ENCODE data around the gene CFAP20.
A peak's percentile ranks its signal among the peaks of the same experiment; 100 is the strongest.

Gene CFAP20

DNA sequence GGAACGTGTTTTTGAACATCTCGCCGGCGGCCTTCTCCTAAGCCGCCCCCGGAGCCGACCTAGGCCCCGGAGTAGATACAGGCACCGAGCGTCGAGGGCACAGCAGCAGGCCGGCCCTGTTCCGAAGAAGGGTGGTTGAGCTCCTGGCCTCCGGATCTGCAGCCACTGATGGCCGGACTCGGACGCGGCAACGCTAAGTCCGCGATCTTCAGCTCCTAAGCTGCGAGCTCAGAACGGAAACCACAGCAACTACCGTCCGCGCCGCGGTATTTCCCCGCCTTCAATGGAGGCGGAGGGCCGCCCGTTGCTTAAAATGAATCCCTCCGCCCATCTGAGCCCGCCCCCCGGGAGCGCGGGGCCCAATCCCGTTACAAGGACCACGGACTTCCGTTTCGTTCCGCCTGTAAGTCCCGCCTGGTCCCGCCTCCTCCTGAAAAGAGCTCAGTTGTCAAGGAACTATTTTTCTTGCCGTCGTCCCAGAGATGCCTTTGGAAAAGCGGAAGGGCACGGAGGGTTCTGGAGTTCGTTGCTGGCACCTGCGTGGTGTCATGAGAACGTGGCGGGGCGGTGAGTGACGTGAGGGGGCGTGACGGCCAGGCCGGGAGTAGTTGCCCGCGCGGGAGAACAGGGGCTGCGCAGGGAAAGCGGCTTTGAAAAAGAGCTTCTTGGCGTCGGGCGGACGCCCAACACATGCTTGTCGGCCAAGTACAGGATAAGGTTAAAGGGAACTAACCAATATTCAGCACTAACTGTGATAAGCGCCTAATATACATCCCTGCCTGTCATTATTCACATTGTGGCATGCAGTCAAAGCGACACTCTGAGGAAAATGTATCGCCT, at the start of gene CFAP20:
TSS of gene CFAP20 (minus strand) at position 285 of the 840 bp plus-strand sequence. CDS start at position 19, 266 bp downstream.
- peak; percentile 100 for DNase-seq

GRCh38 chr16:58177353-58177710, 48.2 kb upstream of the CFAP20 start:
- DNase-seq = no peak

- no peak for DNase-seq
Observed at GRCh38 chr16:58176608-58177352, 47.6 kb upstream of the CFAP20 start.

DNA sequence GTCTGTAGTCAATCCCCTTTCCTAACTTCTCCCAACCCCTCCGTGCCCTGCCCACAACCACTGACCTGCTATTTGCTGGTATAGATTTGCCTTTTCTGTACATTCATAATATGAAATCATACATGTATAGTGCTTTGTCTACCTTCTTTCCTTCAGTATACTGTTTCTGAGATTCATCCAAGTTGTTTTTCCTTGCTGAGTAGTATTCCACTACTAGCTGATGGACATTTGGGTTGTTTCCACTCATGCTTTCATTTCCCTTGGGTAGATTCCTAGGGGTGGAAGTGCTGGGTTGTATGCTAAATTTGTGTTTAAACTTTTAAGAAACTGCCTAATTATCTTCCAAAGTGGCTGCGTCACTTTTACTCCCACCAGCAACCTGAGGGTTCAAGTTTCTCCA, 41.0 kb upstream of the CFAP20 start:
- no peak for DNase-seq

DNA sequence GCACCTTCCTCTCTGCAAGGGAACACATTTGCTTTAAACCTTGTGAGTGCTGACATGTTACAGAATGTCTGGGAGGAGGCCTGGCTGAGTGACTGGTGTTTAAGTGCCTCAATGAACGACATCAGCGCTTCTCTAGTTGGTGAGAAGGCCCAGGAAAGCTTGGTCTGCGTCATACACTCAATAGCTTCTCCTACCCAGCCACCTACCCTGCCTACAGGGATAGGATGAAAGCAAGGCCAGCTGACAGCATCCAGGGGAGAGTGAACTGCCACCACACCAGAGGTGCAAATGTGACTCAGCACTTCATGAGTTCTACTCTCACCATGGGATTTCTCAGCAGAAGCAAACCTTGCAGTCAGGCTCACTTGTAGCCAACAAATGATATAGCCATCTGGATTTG, 31.7 kb upstream of the CFAP20 start:
- DNase-seq = no peak

GRCh38 chr16:58158725-58159124, 29.5 kb upstream of the CFAP20 start:
- no peak for DNase-seq

- DNase-seq = no peak
Observed at GRCh38 chr16:58157951-58158540, 28.9 kb upstream of the CFAP20 start.

- no peak for DNase-seq
Observed at GRCh38 chr16:58157239-58157638, 28.1 kb upstream of the CFAP20 start.

DNA sequence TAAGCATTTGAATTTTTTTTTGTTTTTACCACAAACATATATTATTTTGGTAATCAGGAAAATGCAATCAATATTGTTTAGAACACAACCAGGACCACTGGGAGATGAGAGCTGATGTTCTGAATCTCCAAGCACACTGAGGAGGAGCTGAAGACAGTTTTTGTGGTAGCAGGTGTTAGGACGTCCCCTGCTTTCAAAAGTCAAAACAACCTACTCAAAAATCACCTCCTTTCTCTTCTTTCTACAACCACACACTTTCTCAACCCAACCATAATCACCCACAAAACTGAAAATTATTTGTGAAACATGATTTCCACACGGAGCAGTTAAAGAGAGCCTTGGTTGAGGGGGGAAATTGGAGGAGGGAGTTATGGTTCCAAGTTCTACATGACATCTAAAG, 26.7 kb upstream of the CFAP20 start:
- no peak for DNase-seq

GRCh38 chr16:58154345-58154744, 25.2 kb upstream of the CFAP20 start:
- DNase-seq = no peak

GRCh38 chr16:58152246-58152868, 23.2 kb upstream of the CFAP20 start:
- DNase-seq = no peak

GRCh38 chr16:58148526-58148925, 19.3 kb upstream of the CFAP20 start:
- no peak for DNase-seq

DNA sequence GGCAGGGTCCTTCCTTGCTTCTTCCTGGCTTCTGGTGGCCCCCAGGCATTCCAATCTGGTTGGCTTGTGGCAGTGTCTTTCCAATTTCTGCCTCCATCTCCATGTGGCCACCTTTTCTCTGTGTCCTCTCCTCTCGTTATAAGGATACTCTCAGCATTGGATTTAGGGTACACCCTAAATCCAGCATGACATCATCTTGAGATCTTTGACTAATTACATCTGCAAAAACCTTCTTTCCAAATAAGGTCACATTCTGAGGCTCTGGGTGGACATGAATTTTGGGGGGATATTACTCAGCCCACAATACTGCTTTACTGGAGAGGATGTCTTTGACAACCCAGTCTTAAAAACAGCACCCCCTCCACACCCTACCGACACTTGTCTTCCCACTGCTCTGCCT, 18.9 kb upstream of the CFAP20 start:
- DNase-seq = peak; percentile 51

DNA sequence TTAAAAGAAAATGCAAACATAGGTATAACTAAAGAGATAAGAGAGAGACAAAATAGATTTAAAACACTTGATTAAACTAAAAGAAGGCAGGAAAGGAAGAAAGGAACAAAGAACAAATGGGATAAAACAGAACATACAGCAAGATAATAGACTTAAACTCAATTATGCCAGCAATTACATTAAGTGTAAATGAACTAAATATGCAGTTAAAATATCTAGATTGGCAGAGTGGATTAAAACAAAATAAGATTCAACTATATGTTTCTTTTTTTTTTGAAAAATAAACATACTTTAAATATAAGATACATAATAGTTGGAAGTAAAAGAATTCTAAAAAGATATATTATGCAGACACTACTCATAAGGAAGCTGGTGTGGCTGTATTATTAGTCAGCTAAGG, 9.7 kb upstream of the CFAP20 start:
- DNase-seq = no peak

- no peak for DNase-seq
Observed at GRCh38 chr16:58137581-58137980, 8.4 kb upstream of the CFAP20 start.

DNA sequence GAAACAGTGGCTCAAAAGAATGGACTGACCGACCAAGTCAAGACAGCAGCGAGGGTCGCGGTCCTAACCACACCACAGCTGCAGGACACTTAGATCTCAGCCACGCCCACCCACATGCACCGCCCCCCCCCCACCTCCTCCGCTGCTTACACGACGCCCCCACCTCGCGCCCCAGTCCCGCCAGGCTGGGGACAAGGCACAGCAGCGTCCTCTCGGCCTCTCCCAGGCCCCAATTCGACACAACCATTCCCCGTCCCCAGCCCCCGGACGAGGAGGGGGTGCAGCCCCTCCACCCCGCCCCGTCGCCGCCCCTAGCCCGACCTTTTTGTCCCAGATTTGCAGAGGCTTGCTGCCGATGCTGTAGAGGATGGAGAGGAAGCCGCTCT, 477 bp downstream of the CFAP20 start:
- DNase-seq = no peak

DNA sequence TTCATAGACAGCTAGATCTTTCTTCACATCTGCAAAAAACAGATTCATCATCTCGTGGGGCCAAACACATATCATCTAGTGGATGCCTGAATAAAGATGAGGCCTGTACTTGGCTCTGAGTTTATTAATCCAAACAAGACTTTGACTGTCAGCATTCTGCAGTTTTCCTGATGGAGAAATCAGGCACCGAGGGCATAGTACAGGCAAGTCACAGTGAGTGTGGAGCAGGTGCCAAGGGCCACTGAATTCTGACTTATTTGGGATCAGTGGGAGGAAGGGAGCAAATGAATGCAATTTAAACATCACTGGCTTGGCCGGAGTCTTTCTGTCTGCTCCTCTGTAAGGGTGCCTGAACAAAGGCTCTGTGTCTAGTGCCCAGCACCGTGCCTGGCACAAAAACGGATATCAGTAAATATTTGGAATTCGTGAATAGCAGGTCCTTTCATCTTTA, 975 bp downstream of the CFAP20 start:
- DNase-seq = no peak

DNA sequence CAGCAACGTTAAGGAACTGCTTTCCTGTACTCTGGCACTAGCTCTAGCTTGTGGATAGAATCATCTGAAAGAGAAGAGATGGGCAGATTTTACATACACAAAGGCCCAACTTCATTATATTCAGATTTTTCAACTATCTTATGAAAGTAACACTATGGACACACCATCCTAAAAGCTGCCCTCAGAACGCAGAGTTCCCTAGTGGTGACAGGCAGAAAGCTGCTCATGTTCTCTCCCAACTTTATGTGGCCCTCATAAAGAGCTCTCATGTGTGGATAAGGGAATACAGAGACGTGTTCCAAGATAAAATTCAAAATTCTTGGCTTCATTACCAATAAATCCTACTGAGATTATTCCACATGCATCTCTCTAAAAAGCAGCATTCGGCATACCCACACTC, 1.5 kb downstream of the CFAP20 start:
- DNase-seq = no peak

DNA sequence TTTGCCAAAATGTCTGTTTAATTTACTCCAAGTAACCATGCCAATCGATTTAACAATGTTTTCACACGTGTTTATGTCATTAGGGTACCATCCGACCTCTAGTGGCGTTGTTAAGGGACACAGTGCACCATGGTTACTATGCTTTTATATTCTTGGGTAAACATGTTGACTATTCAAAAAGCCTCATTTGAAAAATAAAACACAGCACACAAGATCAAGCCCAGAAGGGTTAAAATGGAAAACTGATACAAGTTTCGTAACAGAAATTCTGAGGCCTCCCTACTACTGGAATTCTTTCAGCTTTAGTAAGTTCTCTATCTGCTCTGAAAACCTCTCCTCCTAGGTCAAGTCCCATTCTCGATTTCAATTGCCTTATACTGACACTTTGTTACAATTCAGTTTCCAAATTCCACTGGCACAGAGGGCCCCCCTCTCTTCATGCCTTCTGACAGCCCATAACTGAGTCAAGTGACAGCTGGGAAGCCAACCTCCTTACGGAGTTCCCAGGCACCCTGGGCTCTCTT, 2.1 kb downstream of the CFAP20 start:
- DNase-seq = peak; percentile 25

- no peak for DNase-seq
Observed at GRCh38 chr16:58126451-58126961, 2.7 kb downstream of the CFAP20 start.

DNA sequence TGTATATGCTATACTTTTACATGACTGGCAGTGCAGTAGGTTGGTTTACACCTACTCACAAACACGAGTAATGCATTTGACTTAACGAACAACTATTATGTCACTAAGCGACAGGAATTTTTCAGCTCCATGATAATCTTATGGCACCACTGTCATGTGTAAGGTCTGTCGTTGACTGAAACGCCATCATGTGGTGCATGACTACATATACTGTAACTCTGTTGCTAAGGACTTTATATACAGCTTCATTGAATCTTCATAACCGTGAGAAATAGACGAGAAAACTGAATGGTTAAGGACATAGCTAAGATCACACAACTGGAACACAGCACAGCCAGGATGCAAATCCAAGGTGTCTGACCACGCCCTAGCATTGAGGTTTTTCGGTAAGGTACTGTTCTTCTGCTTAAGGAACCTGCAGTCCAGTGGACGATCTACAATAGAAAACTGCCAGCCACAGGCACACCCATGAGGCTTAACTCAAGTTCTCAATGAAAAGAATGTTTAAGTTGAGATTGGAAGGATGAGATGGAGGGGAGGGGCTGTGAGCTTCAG, 3.3 kb downstream of the CFAP20 start:
- no peak for DNase-seq

- DNase-seq = no peak
Observed at GRCh38 chr16:58125041-58125440, 4.1 kb downstream of the CFAP20 start.

DNA sequence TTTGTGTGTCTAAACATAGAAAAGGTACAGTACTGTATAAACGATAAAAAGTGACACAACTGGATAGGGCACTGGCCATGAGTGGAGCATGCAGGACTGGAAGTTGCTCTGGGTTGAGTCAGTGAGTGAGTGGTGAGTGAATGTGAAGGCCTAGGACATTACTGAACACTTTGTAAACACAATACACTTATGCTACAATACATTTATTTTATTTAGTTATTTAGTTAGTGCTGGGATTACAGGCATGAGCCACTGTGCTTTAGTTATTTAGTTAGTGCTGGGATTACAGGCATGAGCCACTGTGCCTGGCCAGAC, 4.6 kb downstream of the CFAP20 start:
- DNase-seq = peak; percentile 61
